ENCODE results near the gene ARMH2. TPM values are rescaled to one million over a fixed set of nuclear protein-coding genes. Genes with fewer than 3 reads are reported as not detected.

The ARMH2 gene
- total RNA-seq, 2 donors from 2014 or later: not detected

GRCh38 chr6:24844061-24844460, 45.3 kb upstream of the ARMH2 start:
- ATAC-seq (ENCODE audit: insufficient number of reproducible peaks, low FRiP score, low read depth) (no peak), DNase-seq (ENCODE audit: low spot score) (no peak)
- Histone ChIP-seq H3K27me3 (replicated peaks; ENCODE audit: insufficient read depth) (no peaks in the 10 kb centered on the region), H3K27ac (no peak overlapping the region), H3K4me1 (ENCODE audit: control insufficient read depth in 1 of 2, low read depth in 2 of 2) (no peaks in the 10 kb centered on the region), H3K4me3 (no peak overlapping the region), H3K9me3 (no peaks in the 10 kb centered on the region), H3K36me3 (no peaks in the 10 kb centered on the region)
- TF ChIP-seq CTCF (IDR thresholded peaks at IDR 0.05): no peak

GRCh38 chr6:24840187-24840586, 41.5 kb upstream of the ARMH2 start:
- ATAC-seq (ENCODE audit: insufficient number of reproducible peaks, low FRiP score, low read depth): no peak
- Histone ChIP-seq H3K36me3 (no peaks in the 10 kb centered on the region), H3K27ac (no peak overlapping the region)

GRCh38 chr6:24838994-24839393, 40.3 kb upstream of the ARMH2 start:
- no peak for ATAC-seq (ENCODE audit: insufficient number of reproducible peaks, low FRiP score, low read depth)
- Histone ChIP-seq H3K27ac (no peak overlapping the region), H3K9me3 (no peaks in the 10 kb centered on the region)

More at GRCh38 chr6:24840187-24840586, 41.5 kb upstream of the ARMH2 start:
- no peaks in the 10 kb centered on the region for H3K9me3 ChIP-seq
- DNase-seq (ENCODE audit: low spot score): no peak
- peaks cover 0 to 13% of the 10 kb centered on the region in 2 donors for H3K4me1 ChIP-seq (ENCODE audit: control insufficient read depth in 1 of 2, low read depth in 2 of 2)
- H3K4me3 ChIP-seq: no peak overlapping the region
- H3K27me3 ChIP-seq (replicated peaks; ENCODE audit: insufficient read depth): no peaks in the 10 kb centered on the region
- no peak for TF ChIP-seq CTCF (IDR thresholded peaks at IDR 0.05)

GRCh38 chr6:24838081-24838480, 39.4 kb upstream of the ARMH2 start:
- no peak for TF ChIP-seq CTCF (IDR thresholded peaks at IDR 0.05)
- peaks cover 0 to 13% of the 10 kb centered on the region in 2 donors for H3K4me1 ChIP-seq (ENCODE audit: control insufficient read depth in 1 of 2, low read depth in 2 of 2)
- H3K27ac ChIP-seq: no peak overlapping the region
- DNase-seq (ENCODE audit: low spot score) (no peak), ATAC-seq (ENCODE audit: insufficient number of reproducible peaks, low FRiP score, low read depth) (no peak)
- H3K9me3 ChIP-seq: no peaks in the 10 kb centered on the region
- no peaks in the 10 kb centered on the region for H3K27me3 ChIP-seq (replicated peaks; ENCODE audit: insufficient read depth)
- no peak overlapping the region for H3K4me3 ChIP-seq
- H3K36me3 ChIP-seq: no peaks in the 10 kb centered on the region

More at GRCh38 chr6:24838994-24839393, 40.3 kb upstream of the ARMH2 start:
- H3K27me3 ChIP-seq (replicated peaks; ENCODE audit: insufficient read depth): no peaks in the 10 kb centered on the region
- TF ChIP-seq CTCF (IDR thresholded peaks at IDR 0.05): no peak
- peaks cover 0 to 13% of the 10 kb centered on the region in 2 donors for H3K4me1 ChIP-seq (ENCODE audit: control insufficient read depth in 1 of 2, low read depth in 2 of 2)
- no peak overlapping the region for H3K4me3 ChIP-seq
- no peaks in the 10 kb centered on the region for H3K36me3 ChIP-seq
- no peak for DNase-seq (ENCODE audit: low spot score)

- H3K36me3 ChIP-seq: no peaks in the 10 kb centered on the region
- no peaks in the 10 kb centered on the region for H3K9me3 ChIP-seq
- H3K27ac ChIP-seq: no peak overlapping the region
- DNase-seq (ENCODE audit: low spot score) (no peak), ATAC-seq (ENCODE audit: insufficient number of reproducible peaks, low FRiP score, low read depth) (no peak)
- H3K4me3 ChIP-seq: no peak overlapping the region
- no peak for TF ChIP-seq CTCF (IDR thresholded peaks at IDR 0.05)
- no peaks in the 10 kb centered on the region for H3K27me3 ChIP-seq (replicated peaks; ENCODE audit: insufficient read depth)
- H3K4me1 ChIP-seq (ENCODE audit: control insufficient read depth in 1 of 2, low read depth in 2 of 2): peaks cover 0 to 22% of the 10 kb centered on the region in 2 donors
Measured at GRCh38 chr6:24836109-24836508, 37.4 kb upstream of the ARMH2 start.

Measured in thoracic aorta (tissue), 2 donors.